NK-92 (cell line): ENCODE data around the gene TTC23L.

Experiments used
- DNase-seq: peaks from one replicate; lab custom pipeline; 2025; ENCODE audit not compliant: unreplicated experiment; lab: John Stamatoyannopoulos, UW

Gene TTC23L

DNA sequence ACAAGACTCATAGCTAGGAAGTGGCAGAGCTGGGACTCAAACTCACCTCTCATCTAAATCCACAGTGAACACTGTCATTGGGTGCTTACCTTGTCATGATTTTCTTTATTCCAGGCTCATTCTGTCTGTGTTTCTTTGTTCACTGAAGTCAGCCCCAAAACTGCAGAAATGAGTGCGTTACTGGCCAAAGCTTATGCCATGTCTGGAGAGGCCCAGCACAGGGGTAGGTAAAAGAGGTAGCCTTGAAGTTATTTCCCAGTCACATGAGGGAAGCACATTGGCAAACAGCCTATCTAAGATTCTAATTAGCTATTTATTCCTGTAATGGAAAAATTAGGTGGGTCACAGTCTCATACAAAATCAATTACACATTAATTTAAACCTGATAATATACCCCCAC, 29.8 kb downstream of the TTC23L start:
- DNase-seq = no peak

GRCh38 chr5:34869256-34869655, 30.3 kb downstream of the TTC23L start:
- DNase-seq = no peak

DNA sequence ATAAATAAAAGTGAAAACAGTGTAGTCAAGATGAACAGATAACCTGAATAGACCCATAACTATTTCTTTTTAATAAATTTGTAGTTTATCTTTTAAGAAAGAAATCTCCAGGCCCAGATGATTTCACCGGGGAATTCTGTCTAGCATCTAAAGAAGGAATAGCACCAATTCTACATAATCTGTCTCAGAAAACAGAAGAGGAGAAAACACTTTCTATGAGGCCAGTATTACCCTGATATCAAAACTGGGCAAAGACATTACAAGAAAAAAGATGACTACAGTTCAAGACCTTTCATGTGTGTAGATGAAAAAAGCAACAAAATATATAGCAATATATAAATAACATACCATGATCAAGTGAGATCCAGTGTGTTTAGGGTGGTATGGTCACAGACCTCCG, 31.4 kb downstream of the TTC23L start:
- no peak for DNase-seq

- no peak for DNase-seq
These were observed 37.3 kb downstream of the TTC23L start for GRCh38 chr5:34876275-34876674.

- DNase-seq = no peak
These were observed 42.3 kb downstream of the TTC23L start for GRCh38 chr5:34881246-34881645.

DNA sequence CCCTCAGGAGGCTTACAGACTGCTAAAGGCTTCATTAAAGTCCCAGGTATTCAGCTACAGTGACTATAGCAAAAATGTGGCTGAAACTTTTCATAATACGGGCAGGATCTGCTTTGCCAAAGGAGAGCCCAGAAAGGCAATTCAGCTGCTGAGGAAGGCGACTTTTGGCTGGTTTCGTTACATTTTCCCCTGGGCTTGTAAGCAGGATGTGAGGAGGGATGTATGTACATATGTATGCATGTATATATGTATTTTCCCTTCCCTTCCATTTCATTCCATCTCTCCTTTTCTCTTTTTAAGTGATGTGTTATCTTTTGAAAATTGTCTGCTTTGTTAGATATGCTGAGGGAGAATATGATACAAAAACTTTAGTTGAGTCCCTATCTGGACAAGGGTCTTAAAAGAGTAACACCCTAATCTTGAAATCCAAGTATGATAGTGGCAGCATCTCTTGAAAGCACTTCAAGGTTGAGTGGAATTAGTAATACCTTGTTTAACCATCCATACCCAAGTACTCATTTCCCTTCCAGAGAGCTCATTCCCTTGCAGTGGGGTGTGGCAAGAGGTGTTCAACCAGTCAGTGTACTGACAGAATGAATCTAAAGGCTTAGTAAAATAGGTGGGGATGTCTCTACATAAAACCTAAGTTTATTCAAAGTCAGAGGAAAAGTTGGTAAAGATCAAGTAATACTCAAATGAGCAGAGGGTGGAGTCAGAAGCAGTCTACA, 47.6 kb downstream of the TTC23L start:
- DNase-seq = no peak

DNA sequence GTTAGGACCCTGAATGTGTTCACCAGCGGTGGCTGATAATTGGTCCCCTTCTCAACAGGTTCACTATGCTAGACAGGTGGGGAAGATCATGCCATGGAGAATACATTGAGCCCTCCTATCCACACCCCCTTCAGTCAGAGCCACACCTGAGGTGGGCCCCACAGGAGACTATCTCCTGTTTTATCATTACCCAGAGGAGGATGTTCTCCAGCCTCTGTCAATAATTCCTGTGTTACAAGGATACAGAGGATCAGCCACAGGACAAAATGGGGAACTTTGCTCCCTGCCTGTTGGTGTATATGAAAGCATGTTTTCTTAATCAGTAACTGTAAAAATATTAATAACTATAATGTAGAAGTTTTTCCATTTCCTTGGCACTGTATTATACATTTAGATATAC, 50.4 kb downstream of the TTC23L start:
- no peak for DNase-seq

DNA sequence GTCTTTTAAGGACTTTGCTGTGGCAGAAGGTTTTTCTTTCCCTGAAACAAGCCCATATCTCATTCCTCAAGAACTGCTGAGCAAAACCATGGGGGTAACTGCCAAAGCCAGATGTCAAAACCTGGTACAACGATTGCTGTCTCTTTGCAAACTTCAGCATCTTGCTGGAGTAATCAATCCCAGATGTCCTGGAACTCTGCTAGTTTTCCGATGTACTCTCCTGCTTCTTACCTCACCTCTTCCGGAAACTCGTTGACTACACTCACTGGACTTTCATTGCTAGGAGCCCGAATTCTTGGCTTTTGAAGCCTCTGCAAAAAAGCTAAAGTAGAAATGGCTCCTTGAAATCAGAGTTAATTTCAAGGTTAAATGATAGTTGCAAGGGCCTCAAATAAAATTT, 53.0 kb downstream of the TTC23L start:
- no peak for DNase-seq

GRCh38 chr5:34892414-34892813, 53.5 kb downstream of the TTC23L start:
- DNase-seq = no peak

DNA sequence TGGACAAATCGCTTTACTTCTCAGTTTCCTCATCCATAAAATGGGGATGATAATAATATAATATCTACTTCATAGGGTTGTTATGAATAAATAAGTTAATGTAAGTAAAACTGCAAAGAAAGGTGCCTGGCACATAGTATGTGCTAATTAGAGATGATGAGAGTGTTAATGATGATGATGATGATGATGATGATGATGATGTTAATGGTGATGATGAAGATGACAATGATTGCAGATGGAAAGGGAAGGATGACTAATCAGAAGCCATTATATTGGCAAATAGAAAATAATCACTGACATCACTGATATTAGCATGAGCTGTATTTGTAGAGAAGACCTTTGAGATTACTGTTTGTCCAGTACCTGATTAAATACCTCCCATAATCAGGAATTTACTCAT, 55.8 kb downstream of the TTC23L start:
- DNase-seq = no peak

DNA sequence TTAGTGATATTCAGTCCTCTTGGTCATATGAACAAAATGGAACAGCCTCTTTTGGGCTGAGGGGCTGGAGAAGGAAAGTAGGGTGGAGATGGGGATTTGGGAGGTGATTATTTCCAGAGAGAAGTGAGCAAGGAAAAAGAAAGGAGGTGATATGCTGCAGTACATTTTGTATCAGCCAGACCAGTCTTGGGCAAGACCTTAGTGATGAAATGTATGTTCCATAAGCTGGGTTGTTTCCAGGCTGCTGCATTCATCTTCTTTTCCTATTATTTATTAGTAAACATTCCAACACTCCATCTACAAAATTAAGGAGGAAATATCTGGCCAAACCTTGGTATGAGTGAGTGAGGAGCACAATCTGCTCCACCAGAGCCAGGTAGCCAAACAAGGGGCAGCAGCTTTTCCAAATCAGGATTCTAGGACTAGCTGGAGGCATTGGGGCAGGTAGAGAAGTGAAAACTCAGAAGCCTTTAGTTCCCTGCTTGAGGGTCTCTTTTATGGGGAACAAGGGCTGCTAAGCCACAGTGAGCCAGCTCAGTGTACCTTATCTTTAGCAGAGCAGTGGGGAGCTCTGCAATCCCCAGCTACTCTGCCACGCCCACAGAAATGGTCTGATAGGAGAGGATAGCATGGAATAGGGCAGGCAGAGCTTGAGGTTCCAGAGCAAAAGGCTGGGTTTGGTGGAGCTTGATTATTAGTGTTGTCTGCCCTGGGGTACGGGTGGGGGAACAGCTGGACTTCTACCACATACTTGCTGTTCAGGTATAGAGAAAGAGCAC, 56.9 kb downstream of the TTC23L start:
- no peak for DNase-seq

DNA sequence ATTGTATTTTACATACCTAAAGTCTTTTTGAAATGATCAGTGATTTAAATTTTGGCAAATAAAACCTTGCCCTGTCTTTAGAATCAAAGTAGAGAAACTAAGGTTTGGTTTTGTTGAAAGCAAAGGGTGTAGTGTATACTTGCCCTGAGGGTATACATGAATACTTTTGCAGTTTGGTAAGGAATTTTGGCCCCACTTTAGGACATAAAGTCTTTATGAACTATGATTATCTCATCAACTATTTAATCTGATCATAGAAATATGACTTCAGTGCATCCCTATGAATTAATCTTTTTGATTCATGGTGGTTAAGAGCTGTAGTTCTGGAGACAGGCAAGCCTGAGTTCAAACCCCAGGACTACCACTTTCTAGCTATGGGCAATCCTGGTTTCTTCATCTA, 58.7 kb downstream of the TTC23L start:
- DNase-seq = no peak

DNA sequence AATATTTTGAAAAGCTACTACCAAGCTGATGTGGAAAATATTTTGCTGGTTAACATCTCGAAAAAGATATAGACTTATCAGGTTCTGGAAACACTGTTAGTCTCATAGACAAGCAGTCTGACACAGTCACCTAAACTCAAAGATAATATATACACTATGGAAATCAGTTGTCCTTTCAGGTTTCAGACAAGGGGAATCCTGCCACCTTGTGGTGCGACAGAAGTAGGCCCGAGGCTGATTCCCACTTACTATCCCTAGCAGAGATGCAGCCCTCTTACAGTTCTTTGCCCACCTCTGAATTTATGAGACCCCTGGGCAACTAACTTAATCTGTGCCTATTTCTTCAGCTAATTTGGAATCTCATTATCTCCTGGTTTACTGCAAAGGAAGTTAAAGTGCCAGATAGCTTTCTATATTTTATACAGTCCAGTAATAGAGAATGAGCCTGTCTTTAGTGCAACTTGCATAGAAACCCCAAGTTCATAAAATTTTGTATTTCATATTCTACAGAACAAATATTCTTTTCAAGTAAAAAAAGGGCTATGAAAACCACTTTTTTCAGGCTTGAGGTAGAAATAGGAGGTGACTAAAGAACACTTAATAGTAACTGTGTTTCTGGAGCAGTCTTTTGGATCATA, 59.4 kb downstream of the TTC23L start:
- DNase-seq = no peak

DNA sequence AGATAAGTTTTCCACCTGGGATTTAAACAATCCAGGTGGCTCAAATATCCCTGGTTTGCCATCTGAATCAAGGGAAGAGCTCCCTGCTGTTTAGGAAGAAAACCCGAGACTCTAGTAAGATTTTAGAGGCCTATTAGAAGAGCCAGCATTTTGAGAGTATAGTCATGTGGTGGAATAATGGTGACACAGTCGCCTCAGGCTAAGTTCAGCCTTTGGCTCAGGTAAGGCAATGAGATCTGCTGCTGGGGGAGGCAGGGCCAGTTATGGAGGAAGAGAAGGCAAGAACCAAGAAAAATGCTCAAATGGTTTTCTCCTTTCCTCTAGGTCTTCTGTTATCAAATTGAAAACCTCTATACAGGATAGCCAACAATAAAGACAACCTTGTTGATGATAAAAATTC, 60.1 kb downstream of the TTC23L start:
- DNase-seq = no peak

GRCh38 chr5:34900652-34901051, 61.7 kb downstream of the TTC23L start:
- no peak for DNase-seq

- DNase-seq = no peak
These were observed 64.3 kb downstream of the TTC23L start for GRCh38 chr5:34903260-34903659.

GRCh38 chr5:34905564-34905963, 66.6 kb downstream of the TTC23L start:
- DNase-seq = no peak

DNA sequence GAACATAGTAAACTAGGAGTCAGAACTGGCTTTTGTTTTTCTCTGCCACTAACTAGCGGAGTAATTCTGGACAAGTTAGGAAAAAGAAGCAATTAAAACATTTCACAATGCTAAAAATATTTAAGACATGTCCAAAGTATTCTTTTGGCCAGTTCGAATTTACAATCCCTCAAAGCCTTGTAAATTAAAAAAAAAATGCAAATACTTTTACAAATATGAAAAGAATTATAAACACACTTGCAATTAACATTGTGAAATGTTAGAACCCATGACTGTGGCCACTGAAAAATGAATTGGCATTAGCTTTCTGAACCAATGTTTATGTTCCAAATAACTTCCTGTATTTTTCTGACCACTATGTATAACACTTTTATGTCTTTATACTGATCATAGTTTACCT, 74.1 kb downstream of the TTC23L start:
- no peak for DNase-seq

DNA sequence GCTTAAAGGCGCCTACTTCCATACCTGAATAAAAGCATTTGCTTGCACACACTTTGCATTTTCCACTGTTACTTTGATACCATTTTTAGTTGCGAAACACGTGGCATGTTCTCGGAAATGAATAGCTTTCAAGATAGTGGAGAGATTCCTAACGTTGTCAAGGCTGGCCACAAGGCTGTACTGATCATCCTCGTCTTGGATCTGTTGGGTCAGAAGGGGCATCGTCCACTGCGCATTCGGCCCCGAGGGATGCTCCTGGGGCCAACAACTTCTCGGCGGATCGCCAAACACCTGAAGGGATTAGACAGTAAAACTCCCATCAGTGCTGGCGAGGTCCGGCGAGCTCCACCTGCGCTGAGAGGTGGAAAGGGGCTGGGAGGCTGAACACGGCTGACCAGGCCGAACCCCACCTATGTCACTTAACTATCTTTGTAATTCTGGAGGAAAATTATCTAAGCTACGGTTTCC, 75.7 kb downstream of the TTC23L start:
- no peak for DNase-seq

DNA sequence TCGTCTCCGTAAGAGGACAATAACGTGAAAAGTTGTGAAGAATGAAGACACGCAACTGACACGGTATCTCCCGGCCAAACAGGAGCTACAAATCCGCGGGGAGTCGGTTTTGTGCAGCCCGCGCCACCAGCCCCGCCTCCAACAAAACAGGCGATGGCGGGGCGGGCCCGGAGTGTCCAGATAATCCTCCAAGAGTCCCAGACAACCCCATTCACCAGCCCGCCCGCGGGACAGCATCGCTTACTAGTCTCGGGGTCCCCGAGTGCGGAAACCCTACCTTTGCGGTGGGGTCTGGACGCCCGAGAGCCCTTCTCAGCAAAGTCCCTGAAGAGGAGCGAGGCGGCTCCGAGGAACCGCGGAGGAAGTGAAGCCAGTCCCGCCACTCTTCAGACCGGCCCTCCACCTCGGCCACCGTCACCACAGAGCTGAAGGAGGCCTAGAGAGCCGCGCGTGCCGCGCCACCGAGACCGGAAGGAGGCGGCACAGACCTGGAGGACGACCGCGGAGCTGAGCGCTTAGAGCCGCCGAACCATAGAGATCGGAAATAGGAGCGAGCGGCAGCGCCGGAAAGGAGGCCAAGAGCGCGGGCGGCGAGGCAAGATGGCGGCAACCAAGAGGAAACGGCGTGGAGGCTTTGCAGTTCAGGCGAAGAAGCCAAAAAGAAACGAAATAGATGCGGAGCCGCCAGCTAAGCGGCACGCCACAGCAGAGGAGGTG, 76.3 kb downstream of the TTC23L start, which contains the start of the genes BRIX1 and RAD1:
BRIX1 (plus strand) TSS at position 573 of the 717 bp plus-strand sequence; CDS start at position 601, 28 bp downstream.
RAD1 (minus strand) TSS at position 366 of the 717 bp plus-strand sequence. CDS start 612 bp downstream, outside the sequence.
- peak; percentile 56 for DNase-seq

- no peak for DNase-seq
These were observed 76.9 kb downstream of the TTC23L start for GRCh38 chr5:34915856-34916192.
